Type B pancreatic cell (in vitro differentiated cells): ENCODE data around the gene ZBTB20. TPM values are rescaled to one million over a fixed set of nuclear protein-coding genes. Genes with fewer than 3 reads are reported as not detected.

Experiments used
- DNase-seq: peaks from one replicate; pipeline ENCODE4 v3.0.0; 2021; ENCODE audit warnings: mixed read lengths; ENCODE audit not compliant: unreplicated experiment; ENCODE audit errors: extremely low spot score
- H3K27ac Mint-ChIP-seq: 2 replicates; pipeline ENCODE4 v1.8.0; 2021; ENCODE audit warnings: mild to moderate bottlenecking, mixed read lengths
- H3K27me3 Mint-ChIP-seq: 2 replicates; pipeline ENCODE4 v1.8.0; 2021; ENCODE audit warnings: mixed read lengths
- H3K36me3 Mint-ChIP-seq: 2 replicates; pipeline ENCODE4 v1.8.0; 2021; ENCODE audit warnings: mixed read lengths
- H3K4me1 Mint-ChIP-seq: one replicate; pipeline ENCODE4 v1.8.0; 2021; ENCODE audit warnings: mixed read lengths; ENCODE audit not compliant: unreplicated experiment
- H3K4me3 Mint-ChIP-seq: 2 replicates; pipeline ENCODE4 v1.8.0; 2021; ENCODE audit warnings: mild to moderate bottlenecking, mixed read lengths
- H3K9me3 Mint-ChIP-seq: 2 replicates; pipeline ENCODE4 v1.8.0; 2021; ENCODE audit warnings: mixed read lengths
- total RNA-seq: library from RNA; stranded (reverse); gene quantifications from 2 replicates; pipeline ENCODE4 v1.2.1, GENCODE V29; 2021; ENCODE audit warnings: low replicate concordance
- TF ChIP-seq, protein P1 (sequence below): fragments of 200-600 bp; sonication (generic); conservative IDR thresholded peaks from 2 replicates; pipeline ENCODE4 v1.5.0; 2021; ENCODE audit warnings: antibody characterized with exemption, mild to moderate bottlenecking

The ZBTB20 gene
- total RNA-seq, 1 donor from 2014 or later: 14.4 TPM

DNA sequence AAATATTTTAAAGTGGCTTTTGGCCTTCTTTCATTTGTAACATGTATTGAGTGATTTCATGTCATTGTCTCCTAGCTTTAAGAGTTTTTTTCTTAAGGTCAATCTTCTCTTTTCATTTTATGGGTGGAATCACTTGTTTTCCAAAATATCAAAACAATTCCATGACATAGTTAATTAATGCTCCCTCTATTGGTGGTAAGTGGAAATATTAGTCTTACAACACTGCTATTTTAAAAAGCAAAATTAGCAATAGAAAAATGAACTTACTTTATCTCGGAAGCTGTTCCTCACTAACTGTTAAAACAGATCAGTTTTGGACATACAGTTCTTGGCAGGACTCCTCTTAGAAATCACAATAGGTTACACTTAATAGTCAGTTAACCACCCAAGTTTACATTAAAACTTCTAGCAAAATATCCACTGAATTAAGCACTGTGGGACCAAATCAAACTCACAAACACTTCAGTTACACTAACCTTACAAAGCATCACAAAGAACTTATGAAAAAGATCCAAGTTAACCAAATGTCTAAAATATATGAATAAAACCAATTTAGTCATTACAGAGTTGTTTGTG lies 810.9 kb downstream of the ZBTB20 start:
- Mint-ChIP-seq H3K4me3 (no peak overlapping the region), H3K27me3 (no peaks in the 10 kb centered on the region), H3K9me3 (peaks cover 9% of the 10 kb centered on the region), H3K27ac (no peak overlapping the region), H3K4me1 (peaks cover 13% of the 10 kb centered on the region), H3K36me3 (peaks cover 7% of the 10 kb centered on the region)
- no peak for DNase-seq
- TF ChIP-seq, protein P1, sequence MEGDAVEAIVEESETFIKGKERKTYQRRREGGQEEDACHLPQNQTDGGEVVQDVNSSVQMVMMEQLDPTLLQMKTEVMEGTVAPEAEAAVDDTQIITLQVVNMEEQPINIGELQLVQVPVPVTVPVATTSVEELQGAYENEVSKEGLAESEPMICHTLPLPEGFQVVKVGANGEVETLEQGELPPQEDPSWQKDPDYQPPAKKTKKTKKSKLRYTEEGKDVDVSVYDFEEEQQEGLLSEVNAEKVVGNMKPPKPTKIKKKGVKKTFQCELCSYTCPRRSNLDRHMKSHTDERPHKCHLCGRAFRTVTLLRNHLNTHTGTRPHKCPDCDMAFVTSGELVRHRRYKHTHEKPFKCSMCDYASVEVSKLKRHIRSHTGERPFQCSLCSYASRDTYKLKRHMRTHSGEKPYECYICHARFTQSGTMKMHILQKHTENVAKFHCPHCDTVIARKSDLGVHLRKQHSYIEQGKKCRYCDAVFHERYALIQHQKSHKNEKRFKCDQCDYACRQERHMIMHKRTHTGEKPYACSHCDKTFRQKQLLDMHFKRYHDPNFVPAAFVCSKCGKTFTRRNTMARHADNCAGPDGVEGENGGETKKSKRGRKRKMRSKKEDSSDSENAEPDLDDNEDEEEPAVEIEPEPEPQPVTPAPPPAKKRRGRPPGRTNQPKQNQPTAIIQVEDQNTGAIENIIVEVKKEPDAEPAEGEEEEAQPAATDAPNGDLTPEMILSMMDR: peak; percentile 73

DNA sequence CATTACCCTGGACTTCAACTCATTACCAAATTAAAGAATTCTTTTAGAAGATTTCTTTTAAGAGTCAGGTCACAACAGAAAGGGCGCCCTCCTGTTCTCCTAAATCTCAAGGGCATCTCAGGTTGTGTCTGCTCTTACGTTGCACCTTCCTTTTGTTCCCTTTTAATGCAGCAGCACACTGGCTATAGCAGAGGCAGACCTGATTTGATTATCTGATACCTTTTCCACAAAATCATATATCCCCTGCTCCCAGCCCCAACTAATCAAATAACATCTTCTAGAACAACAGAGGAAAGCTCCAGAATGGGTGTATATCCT lies 813.2 kb downstream of the ZBTB20 start:
- Mint-ChIP-seq H3K27ac (no peak overlapping the region), H3K4me1 (no peaks in the 10 kb centered on the region)

DNA sequence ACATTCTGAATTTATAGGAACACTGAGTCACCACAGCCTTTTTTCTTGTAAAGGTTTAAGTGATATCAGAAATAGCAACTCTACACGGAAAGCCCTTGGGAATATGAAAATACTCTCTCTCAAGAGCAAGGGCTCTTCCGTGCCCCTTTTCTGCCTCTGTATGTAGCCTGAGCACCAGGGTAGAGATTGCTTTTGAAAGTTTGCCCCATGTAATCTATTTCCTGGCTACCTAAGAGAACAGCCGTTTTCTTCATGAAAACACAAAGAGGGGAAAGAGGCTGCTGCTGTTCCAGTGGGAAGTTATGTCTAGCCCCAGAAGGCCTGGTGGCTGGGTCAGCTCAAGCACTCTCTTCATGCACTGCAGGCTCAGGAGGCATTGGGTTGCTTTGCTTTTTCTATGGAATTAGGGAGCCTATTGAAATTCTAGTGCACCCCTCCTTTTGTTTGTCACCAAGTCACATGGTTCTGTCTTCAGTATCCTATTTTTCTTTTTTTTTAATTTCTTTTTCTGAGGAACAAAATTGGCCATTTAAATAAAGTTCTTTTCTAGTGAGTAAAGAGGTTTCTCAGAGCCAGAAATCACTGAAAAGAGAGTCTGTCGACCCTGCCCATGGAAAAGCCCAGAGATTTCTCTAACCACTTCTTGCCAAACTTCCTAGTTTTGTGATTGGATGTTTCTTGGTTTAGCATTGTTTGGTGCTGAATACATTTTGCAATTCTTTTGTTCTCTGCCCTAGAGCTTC lies 813.7 kb downstream of the ZBTB20 start:
- H3K27ac Mint-ChIP-seq: no peak overlapping the region
- DNase-seq: no peak
- no peak overlapping the region for H3K4me3 Mint-ChIP-seq
- H3K27me3 Mint-ChIP-seq: no peaks in the 10 kb centered on the region
- no peaks in the 10 kb centered on the region for H3K4me1 Mint-ChIP-seq
- H3K36me3 Mint-ChIP-seq: peaks cover 10% of the 10 kb centered on the region
- TF ChIP-seq, protein P1: no peak
- peaks cover 9% of the 10 kb centered on the region for H3K9me3 Mint-ChIP-seq

More for the DNA sequence above, 813.2 kb downstream of the ZBTB20 start:
- Mint-ChIP-seq H3K4me3 (no peak overlapping the region), H3K36me3 (peaks cover 10% of the 10 kb centered on the region), H3K9me3 (peaks cover 9% of the 10 kb centered on the region), H3K27me3 (no peaks in the 10 kb centered on the region)
- no peak for DNase-seq
- TF ChIP-seq, protein P1: no peak

DNA sequence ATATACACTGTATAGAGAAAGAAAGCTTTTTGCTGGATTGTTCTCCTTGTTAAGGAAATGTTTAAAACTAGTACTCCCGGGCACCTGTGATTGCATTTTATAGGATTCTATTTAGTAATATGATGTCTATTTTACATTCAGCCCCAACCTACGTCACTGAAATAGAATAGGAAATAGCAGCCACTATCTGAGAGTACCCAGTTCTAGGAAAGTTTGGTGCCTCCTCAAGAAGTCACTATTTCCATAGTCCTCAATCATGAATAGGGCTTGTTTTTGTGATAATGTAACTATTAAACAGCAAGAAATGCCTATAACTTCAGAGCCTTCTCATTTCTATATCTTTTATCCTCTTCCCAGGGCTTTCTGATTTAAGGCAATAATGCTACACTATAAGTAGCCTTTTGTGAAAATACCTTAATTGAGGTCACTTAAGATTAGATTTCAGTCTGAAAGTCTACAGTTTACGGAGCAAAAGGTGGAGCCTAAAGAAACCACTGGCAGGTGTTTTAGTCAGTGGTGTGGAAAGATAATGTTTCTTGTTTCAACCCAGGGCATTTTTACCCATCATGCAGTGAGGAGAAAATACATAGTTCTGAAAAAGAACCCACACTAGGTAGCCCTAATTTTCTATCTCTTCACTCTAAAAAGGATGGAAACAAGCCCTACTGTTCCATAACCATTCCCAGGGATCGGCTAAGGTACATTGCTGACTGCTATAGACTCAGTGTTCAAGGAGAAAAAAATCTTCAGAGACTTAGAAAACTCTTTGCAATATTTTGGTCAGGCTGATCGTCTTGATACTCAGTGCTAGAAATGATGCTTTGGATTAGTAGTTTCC lies 814.5 kb downstream of the ZBTB20 start:
- Mint-ChIP-seq H3K27me3 (no peaks in the 10 kb centered on the region), H3K9me3 (peaks cover 9% of the 10 kb centered on the region), H3K36me3 (peaks cover 10% of the 10 kb centered on the region), H3K4me3 (no peak overlapping the region), H3K27ac (no peak overlapping the region), H3K4me1 (no peaks in the 10 kb centered on the region)
- TF ChIP-seq, protein P1: no peak
- DNase-seq: no peak

DNA sequence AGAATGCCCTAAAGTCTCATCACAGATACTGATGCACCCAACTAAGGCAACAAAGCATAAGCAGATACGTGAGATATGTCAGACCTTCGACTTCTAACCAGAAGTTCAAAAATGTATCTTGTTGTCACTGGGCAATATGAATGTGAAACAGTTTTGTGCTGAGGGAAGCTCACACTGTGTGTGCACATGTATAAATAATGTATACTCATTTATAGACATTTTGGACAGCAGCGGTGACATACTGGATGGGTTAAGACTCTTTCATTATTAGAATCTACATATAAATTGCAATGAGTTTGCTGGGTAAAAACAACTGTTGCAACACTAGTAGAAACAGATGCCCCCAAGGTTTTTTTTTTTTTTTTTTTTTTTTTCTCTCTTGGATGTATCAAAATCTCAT lies 815.4 kb downstream of the ZBTB20 start:
- DNase-seq: no peak
- H3K9me3 Mint-ChIP-seq: peaks cover 9% of the 10 kb centered on the region
- H3K27me3 Mint-ChIP-seq: no peaks in the 10 kb centered on the region
- H3K4me1 Mint-ChIP-seq: no peaks in the 10 kb centered on the region
- peaks cover 10% of the 10 kb centered on the region for H3K36me3 Mint-ChIP-seq
- TF ChIP-seq, protein P1: no peak
- H3K4me3 Mint-ChIP-seq: no peak overlapping the region
- H3K27ac Mint-ChIP-seq: no peak overlapping the region
